Breast epithelium (tissue), 4 donors: Measurements from ENCODE around the gene GIMAP5. TPM values are rescaled to one million over a fixed set of nuclear protein-coding genes. Genes with fewer than 3 reads are reported as not detected.

ENCODE experiments used
- DNase-seq, 2 donors: peaks; one replicate each; pipeline ENCODE4 v3.0.0-alpha.2; 2019; ENCODE audit warnings: low spot score in 2 of 2
- H3K27ac ChIP-seq, 2 donors: fragments of 200-600 bp; sonication (generic) in 1 of 2; one replicate each; pipeline ENCODE4 v1.5.1; 2016 to 2019; ENCODE audit warnings: mild to moderate bottlenecking in 1 of 2
- H3K27me3 ChIP-seq, 2 donors: fragments of 200-600 bp; sonication (generic) in 1 of 2; one replicate each; pipeline versions ENCODE4 v1.5.1 to v1.6.0; 2017 to 2019; ENCODE audit warnings: control low read depth in 1 of 2, mild to moderate bottlenecking in 1 of 2
- H3K36me3 ChIP-seq: fragments of 200-600 bp; one replicate; pipeline ENCODE4 v1.5.1; 2019
- H3K4me1 ChIP-seq, 2 donors: fragments of 200-600 bp; sonication (generic); one replicate each; pipeline ENCODE4 v1.5.1; 2016 to 2019; ENCODE audit warnings: control low read depth in 1 of 2
- H3K4me3 ChIP-seq, 3 donors: fragments of 200-600 bp; sonication (generic); 1 replicate in 2 of 3; 2 replicates in 1 of 3; pipeline ENCODE4 v1.5.1; 2016 to 2019; ENCODE audit warnings: mild to moderate bottlenecking in 3 of 3, moderate library complexity in 2 of 3
- H3K9me3 ChIP-seq, 2 donors: fragments of 200-600 bp; sonication (generic) in 1 of 2; one replicate each; pipeline ENCODE4 v1.5.1; 2016 to 2019; ENCODE audit warnings: control low read depth in 1 of 2
- CTCF ChIP-seq, 3 donors: fragments of 450-650 bp; IDR thresholded peaks; one replicate each; pipeline ENCODE4 v1.5.1; 2016 to 2017; ENCODE audit warnings: antibody characterized with exemption in 3 of 3, mild to moderate bottlenecking in 3 of 3, moderate library complexity in 3 of 3
- POLR2A ChIP-seq: fragments of 450-650 bp; IDR thresholded peaks from one replicate; pipeline ENCODE4 v1.6.1; 2016; ENCODE audit warnings: antibody characterized with exemption, mild to moderate bottlenecking, moderate library complexity
- POLR2AphosphoS5 ChIP-seq, 3 donors: sonication (generic); formaldehyde crosslinking; IDR thresholded peaks; one replicate each; pipeline ENCODE4 v1.6.1; 2017; ENCODE audit warnings: antibody characterized with exemption in 3 of 3
- intact Hi-C: fragments of 100-400 bp; cut with DNase I; formaldehyde crosslinking; loops from one replicate; pipeline ENCODE4 v1.15.1; 2023; ENCODE audit warnings: low total_unique reads
- total RNA-seq, 3 donors: library from RNA; depleted of rRNA; stranded (reverse); fragments of >200 nt; gene quantifications; one replicate each; pipeline ENCODE4 v1.1.0, GENCODE V29; 2016

The GIMAP5 gene
- total RNA-seq, 3 donors from 2014 or later, result 18.7 to 36.0 (median 30.5) TPM

DNA sequence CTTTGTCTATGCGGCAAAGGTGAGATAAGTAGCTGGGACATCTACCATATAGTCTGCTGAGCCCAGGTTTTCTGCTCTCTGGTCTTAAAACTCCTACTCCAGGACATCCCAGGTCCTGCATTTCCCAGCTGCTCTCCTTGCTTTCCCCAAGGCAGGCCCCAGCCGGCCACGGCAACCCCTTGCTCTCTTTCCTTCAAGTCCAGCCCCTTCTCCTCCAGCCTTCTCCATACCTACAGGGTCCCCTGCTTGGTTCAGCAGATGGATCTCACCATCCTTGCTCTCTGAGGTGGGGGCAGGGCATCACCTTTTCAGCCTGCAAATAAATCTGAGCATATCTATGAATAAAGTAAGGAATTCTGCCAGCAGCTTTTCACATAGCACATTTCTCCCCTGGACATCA lies 8.7 kb downstream of the GIMAP5 start:
- no peak for DNase-seq
- Histone ChIP-seq H3K4me1 (no peaks in the 10 kb centered on the region), H3K4me3 (no peak overlapping the region), H3K36me3 (no peaks in the 10 kb centered on the region), H3K27ac (no peak overlapping the region), H3K27me3 (no peaks in the 10 kb centered on the region), H3K9me3 (no peaks in the 10 kb centered on the region)
- TF ChIP-seq POLR2A, result no peak
- TF ChIP-seq POLR2AphosphoS5 (IDR thresholded peaks at IDR 0.05), result no peak
- no peak for TF ChIP-seq CTCF (IDR thresholded peaks at IDR 0.05)
- intact Hi-C loops, result loop anchor here (1.0 kb wide), 1 partner anchor 8 kb away; no protein-coding TSS in a partner anchor

DNA sequence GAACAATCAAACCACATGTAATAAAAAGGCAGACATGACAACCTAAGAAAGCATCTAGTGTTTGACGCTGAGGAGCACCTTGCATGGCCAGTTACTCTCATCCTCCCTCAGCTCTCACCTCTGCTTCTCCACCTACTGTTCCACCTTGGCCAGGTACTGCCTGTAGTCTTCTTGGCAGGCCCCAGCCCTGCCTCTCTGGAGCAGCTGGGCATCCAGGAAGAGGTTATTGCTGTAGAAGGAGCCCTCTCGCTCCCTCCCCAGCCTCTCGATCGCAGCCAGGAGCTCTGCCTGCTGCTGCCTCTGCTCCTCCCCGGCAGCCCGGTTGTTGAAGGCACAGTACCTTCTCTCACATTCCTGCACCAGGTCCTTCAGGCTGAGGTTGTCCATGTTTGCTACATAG lies 9.7 kb downstream of the GIMAP5 start:
- Histone ChIP-seq H3K4me3 (no peak overlapping the region), H3K36me3 (no peaks in the 10 kb centered on the region), H3K9me3 (no peaks in the 10 kb centered on the region), H3K27me3 (no peaks in the 10 kb centered on the region), H3K4me1 (no peaks in the 10 kb centered on the region), H3K27ac (peak overlapping the region in 1 of 2 donors; percentile 25)
- TF ChIP-seq POLR2AphosphoS5 (IDR thresholded peaks at IDR 0.05), result no peak
- TF ChIP-seq POLR2A, result no peak
- TF ChIP-seq CTCF (IDR thresholded peaks at IDR 0.05), result no peak
- intact Hi-C loops, result no loop called here
- no peak for DNase-seq

GRCh38 chr7:150748376-150748775 lies 11.2 kb downstream of the GIMAP5 start:
- TF ChIP-seq POLR2A (no peak), POLR2AphosphoS5 (IDR thresholded peaks at IDR 0.05) (no peak), CTCF (IDR thresholded peaks at IDR 0.05) (no peak)
- Histone ChIP-seq H3K27me3 (no peaks in the 10 kb centered on the region), H3K9me3 (no peaks in the 10 kb centered on the region), H3K36me3 (no peaks in the 10 kb centered on the region), H3K4me3 (no peak overlapping the region), H3K4me1 (no peaks in the 10 kb centered on the region), H3K27ac (no peak overlapping the region)
- intact Hi-C loops, result no loop called here
- DNase-seq, result no peak

GRCh38 chr7:150751702-150752101 lies 14.5 kb downstream of the GIMAP5 start:
- DNase-seq, result no peak
- Histone ChIP-seq H3K27ac (no peak overlapping the region), H3K9me3 (no peaks in the 10 kb centered on the region), H3K4me3 (no peak overlapping the region), H3K36me3 (no peaks in the 10 kb centered on the region), H3K27me3 (no peaks in the 10 kb centered on the region), H3K4me1 (no peaks in the 10 kb centered on the region)
- TF ChIP-seq CTCF (IDR thresholded peaks at IDR 0.05), result no peak
- TF ChIP-seq POLR2AphosphoS5 (IDR thresholded peaks at IDR 0.05), result no peak
- no peak for TF ChIP-seq POLR2A
- intact Hi-C loops, result no loop called here

- Histone ChIP-seq H3K4me3 (no peak overlapping the region), H3K9me3 (no peaks in the 10 kb centered on the region), H3K36me3 (no peaks in the 10 kb centered on the region), H3K27ac (no peak overlapping the region), H3K27me3 (no peaks in the 10 kb centered on the region), H3K4me1 (no peaks in the 10 kb centered on the region)
- no peak for TF ChIP-seq POLR2AphosphoS5 (IDR thresholded peaks at IDR 0.05)
- no peak for TF ChIP-seq CTCF (IDR thresholded peaks at IDR 0.05)
- no peak for TF ChIP-seq POLR2A
- intact Hi-C loops, result no loop called here
- no peak for DNase-seq
These were observed 16.0 kb downstream of the GIMAP5 start for GRCh38 chr7:150753239-150753638.
